K562 (cell line): ENCODE data around the gene NF2. TPM values are rescaled to one million over a fixed set of nuclear protein-coding genes. Genes with fewer than 3 reads are reported as not detected.
A peak's percentile ranks its signal among the peaks of the same experiment; 100 is the strongest.

Experiments used
- ATAC-seq: fragments of 200-7000 bp; cut with Tn5 transposase; 3 replicates; pipeline ENCODE4 v1.9.1; 2020; ENCODE audit warnings: moderate library complexity
- BruUV-seq: library from RNA; stranded (reverse); fragments of 400-500 nt; replicated peaks from 2 replicates; lab custom pipeline; 2021; lab: Mats Ljungman, UMichigan
- CTCF ChIA-PET: fragments of 300-600 bp; formaldehyde crosslinking; extraction: SDS; loops from one replicate; lab custom pipeline; 2021; ENCODE audit warnings: low intra/inter-chr PET ratio; lab: Yijun Ruan, JAX
- POLR2A ChIA-PET: fragments of 300-600, 350-650 bp; sonication (Branson Sonifier 250); formaldehyde crosslinking; extraction: SDS; loops from one replicate; lab custom pipeline; 2021; ENCODE audit warnings: antibody characterized with exemption, inconsistent platforms; lab: Yijun Ruan, JAX
- DNase-seq, 4 experiments: peaks; one replicate each; pipeline versions ENCODE4 v3.0.0 to v3.0.0-alpha.2; 2011 to 2018; ENCODE audit warnings: low spot score in 3 of 4, mixed read lengths in 3 of 4; ENCODE audit errors: extremely low read depth in 1 of 4
- FAIRE-seq: peaks from 2 replicates; lab custom pipeline; 2011; peaks lifted over from hg19 to GRCh38; lab: Jason Lieb, UNC
- H2AFZ ChIP-seq: 2 replicates; pipeline ENCODE4 v1.6.0; 2011; ENCODE audit warnings: low read depth, low read length, control low read depth, inconsistent platforms
- H3K27ac ChIP-seq: fragments of 200-600 bp; 3 replicates; pipeline ENCODE4 v1.8.0; 2011; ENCODE audit warnings: low read depth, mild to moderate bottlenecking, control low read depth, inconsistent platforms, low read length, moderate library complexity, mixed read lengths; ENCODE audit errors: extremely low read depth
- H3K27me3 ChIP-seq, 2 experiments: fragments of 300-600 bp in 1 of 2; 2 replicates in 1 of 2; 3 replicates in 1 of 2; pipeline versions ENCODE4 v1.6.0 to v1.8.0; 2011; ENCODE audit warnings: inconsistent platforms in 2 of 2, low read length in 2 of 2, mild to moderate bottlenecking in 1 of 2, mixed read lengths in 1 of 2, moderate library complexity in 1 of 2; ENCODE audit not compliant: control insufficient read depth in 2 of 2, insufficient read depth in 2 of 2
- H3K36me3 ChIP-seq: fragments of 300-600 bp; 3 replicates; pipeline ENCODE4 v1.8.0; 2011; ENCODE audit warnings: mild to moderate bottlenecking, low read length, inconsistent platforms; ENCODE audit not compliant: control insufficient read depth, insufficient read depth
- H3K4me1 ChIP-seq, 2 experiments: fragments of 200-600 bp in 1 of 2; replicated peaks in 1 of 2; 2 replicates in 1 of 2; 3 replicates in 1 of 2; pipeline versions ENCODE4 v1.5.1 to v1.8.0; 2011; ENCODE audit warnings: inconsistent platforms in 2 of 2, low read length in 2 of 2, mild to moderate bottlenecking in 1 of 2, mixed read lengths in 1 of 2, moderate library complexity in 1 of 2; ENCODE audit not compliant: control insufficient read depth in 2 of 2, insufficient read depth in 2 of 2
- H3K4me2 ChIP-seq: 2 replicates; pipeline ENCODE4 v1.6.1; 2011; ENCODE audit warnings: low read length, control low read depth, inconsistent platforms, mixed read lengths; ENCODE audit not compliant: insufficient read depth
- H3K4me3 ChIP-seq: fragments of 200-600 bp; sonication (generic), shearing (Covaris generic); 2 replicates; pipeline ENCODE4 v1.5.1; 2016; ENCODE audit warnings: control low read depth, inconsistent platforms
- H3K79me2 ChIP-seq: fragments of 200-600 bp; 3 replicates; pipeline ENCODE4 v1.8.0; 2011; ENCODE audit warnings: low read length, inconsistent platforms; ENCODE audit not compliant: control insufficient read depth, insufficient read depth
- H3K9ac ChIP-seq, 2 experiments: 2 replicates each; pipeline versions ENCODE4 v1.6.0 to v1.6.1; 2011; ENCODE audit warnings: low read depth in 2 of 2, low read length in 2 of 2, control low read depth in 1 of 2, inconsistent platforms in 1 of 2, mild to moderate bottlenecking in 1 of 2, mixed read lengths in 1 of 2; ENCODE audit not compliant: insufficient read depth in 1 of 2
- H3K9me1 ChIP-seq: one replicate; pipeline ENCODE4 v1.6.0; 2011; ENCODE audit warnings: inconsistent platforms, mild to moderate bottlenecking, low read length, moderate library complexity; ENCODE audit not compliant: control insufficient read depth, insufficient read depth
- H3K9me3 ChIP-seq: replicated peaks from 2 replicates; pipeline ENCODE4 v1.5.1; 2011; ENCODE audit warnings: low read depth, low read length, inconsistent platforms; ENCODE audit not compliant: control insufficient read depth, insufficient read depth
- H4K20me1 ChIP-seq: replicated peaks from 2 replicates; pipeline ENCODE4 v1.6.1; 2011; ENCODE audit warnings: low read length, inconsistent platforms, mixed read lengths; ENCODE audit not compliant: control insufficient read depth, insufficient read depth
- CXXC5 ChIP-seq: fragments of 250-450 bp; sonication (Bioruptor Pico); IDR thresholded peaks from 2 replicates; pipeline ENCODE4 v1.8.0; 2022; ENCODE audit warnings: inconsistent platforms, mild to moderate bottlenecking, moderate library complexity
- HMBOX1 ChIP-seq: sonication (generic); IDR thresholded peaks from 2 replicates; pipeline ENCODE4 v1.6.1; 2016
- PKNOX1 ChIP-seq: fragments of 450-650 bp; IDR thresholded peaks from 2 replicates; pipeline ENCODE4 v1.6.1; 2016
- RAD21 ChIP-seq, 2 experiments: fragments of 250-450 bp in 1 of 2; fragments of 450-650 bp in 1 of 2; sonication (Bioruptor Pico) in 1 of 2; formaldehyde crosslinking in 1 of 2; IDR thresholded peaks in 1 of 2; conservative IDR thresholded peaks in 1 of 2; 2 replicates each; pipeline versions ENCODE4 v1.4.0 to v1.8.0; 2020 to 2022; ENCODE audit warnings: mild to moderate bottlenecking in 2 of 2, moderate library complexity in 1 of 2
- WGBS: fragments of 100-300 bp; shearing (Covaris generic); methylation state at CpG from one replicate; pipeline ENCODE4 v1.1.6; 2016; ENCODE audit warnings: low coverage, mixed read lengths; ENCODE audit not compliant: insufficient coverage; ENCODE audit errors: missing lambda C conversion rate; 5-methylcytosine and 5-hydroxymethylcytosine counted together
- in situ Hi-C: fragments of 300-500 bp; cut with MboI; formaldehyde crosslinking; loops from 4 replicates; pipeline ENCODE4 v1.15.0; 2018; ENCODE audit warnings: inconsistent platforms, mixed read lengths
- intact Hi-C: fragments of 100-400 bp; cut with micrococcal nuclease; formaldehyde crosslinking; loops from 2 replicates; pipeline ENCODE4 v1.14.2; 2022
- polyA plus RNA-seq, 8 experiments: library from polyadenylated mRNA; depleted of rRNA in 4 of 8; stranded (reverse) in 5 of 8; unstranded in 3 of 8; fragments of >200 nt; fragmentation: Nextera tagmentation in 2 of 8; fragmentation: Illumina TruSeq in 1 of 8; extraction: Ambion mirVana in 2 of 8; extraction: Trizol in 1 of 8; gene quantifications; 2 replicates each; pipeline versions ENCODE4 v1.2.1 to v1.2.3, GENCODE V29; 2011 to 2014; ENCODE audit warnings: inconsistent platforms in 1 of 8, missing spikeins in 1 of 8
- total RNA-seq, 7 experiments: library from RNA; depleted of rRNA in 6 of 7; stranded (reverse); fragments of >200 nt in 6 of 7; fragmentation: Illumina TruSeq in 2 of 7; extraction: Trizol in 2 of 7; gene quantifications; 2 replicates each; pipeline versions ENCODE4 v1.2.1 to v1.2.3, GENCODE V29; 2011 to 2021; ENCODE audit warnings: low replicate concordance in 1 of 7
- TF ChIP-seq, protein P1 (sequence below), 2 experiments: fragments of 450-650 bp in 1 of 2; sonication (generic) in 1 of 2; formaldehyde crosslinking in 1 of 2; IDR thresholded peaks in 1 of 2; conservative IDR thresholded peaks in 1 of 2; 2 replicates each; pipeline versions ENCODE4 v1.6.1 to v1.8.1; 2016 to 2023; ENCODE audit warnings: mild to moderate bottlenecking in 2 of 2, moderate library complexity in 2 of 2, inconsistent platforms in 1 of 2, missing genetic modification reagents in 1 of 2

The NF2 gene
- total and polyA plus RNA-seq, 9 of the 15 experiments (the other 6 are each of a cell fraction or from before 2014, with no cell fraction given) = 2.2 to 32.5 (median 15.2) TPM

GRCh38 chr22:29701155-29701999 lies 97.9 kb downstream of the NF2 start:
- no peaks in the 10 kb centered on the region for H3K9me1 ChIP-seq
- H3K4me2 ChIP-seq = no peak overlapping the region
- H3K9ac ChIP-seq = no peak overlapping the region; a peak in 1 of 4 replicates
- H4K20me1 ChIP-seq = no peaks in the 10 kb centered on the region
- ATAC-seq (peak; percentile 94), FAIRE-seq (peak; percentile 64), DNase-seq (peak; percentile 20 to 67 (median 46))
- H3K36me3 ChIP-seq = no peaks in the 10 kb centered on the region
- H3K4me1 ChIP-seq = peaks cover 8 to 35% of the 10 kb centered on the region in 2 experiments; a peak in 4 of 5 replicates
- no peaks in the 10 kb centered on the region for H3K79me2 ChIP-seq
- BruUV-seq = no TSS peak
- intact Hi-C loops (loop anchor here (5.0 kb wide), 1 partner anchor 386 kb away; no protein-coding TSS in a partner anchor), in situ Hi-C loops (no loop called here)
- 14% methylated on average over 13 of the region's 14 CpGs for WGBS
- no peaks in the 10 kb centered on the region for H3K9me3 ChIP-seq
- H3K27ac ChIP-seq = no peak overlapping the region
- ChIA-PET POLR2A (interaction anchor here (0.5 to 1.4 kb wide), 7 partner anchors 9 to 301 kb away, joined by 3 to 6 read pairs (median 3); no protein-coding TSS in a partner anchor), CTCF (interaction anchor here (0.9 to 2.4 kb wide), 2 partner anchors 16 to 388 kb away, joined by 3 to 16 read pairs; no protein-coding TSS in a partner anchor)
- H3K4me3 ChIP-seq = no peak overlapping the region
- H2AFZ ChIP-seq = no peak overlapping the region
- no peaks in the 10 kb centered on the region for H3K27me3 ChIP-seq
- peak; percentile 32; the same call in 1 of the 2 replicates for TF ChIP-seq PKNOX1
- no peak for TF ChIP-seq HMBOX1
- TF ChIP-seq RAD21 (CRISPR knock-in tag; conservative IDR thresholded peaks at IDR 0.05 in 1 of 2, IDR thresholded peaks at IDR 0.05 in 1 of 2) = peak in 1 of 2 experiments; percentile 69; a peak in 2 of 4 replicates
- TF ChIP-seq, protein P1, sequence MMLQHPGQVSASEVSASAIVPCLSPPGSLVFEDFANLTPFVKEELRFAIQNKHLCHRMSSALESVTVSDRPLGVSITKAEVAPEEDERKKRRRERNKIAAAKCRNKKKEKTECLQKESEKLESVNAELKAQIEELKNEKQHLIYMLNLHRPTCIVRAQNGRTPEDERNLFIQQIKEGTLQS (IDR thresholded peaks at IDR 0.05) = peak; percentile 23; the same call in 1 of the 2 replicates
- TF ChIP-seq, protein P1 (CRISPR knock-in tag; conservative IDR thresholded peaks at IDR 0.05) = no peak
- peak; percentile 52 for TF ChIP-seq CXXC5 (CRISPR knock-in tag)
